NCI-H446 (cell line): Measurements from ENCODE around the gene ZFP90.
"Not testable (repeated sequence)": the region's sequence is repeated elsewhere in the genome, so short reads cannot be mapped to it uniquely, and the experiment has no call there.

Source experiments
- DNase-seq, 2 experiments: peaks; one replicate each; lab custom pipeline; 2025; lab: John Stamatoyannopoulos, UW

ZFP90 gene

DNA sequence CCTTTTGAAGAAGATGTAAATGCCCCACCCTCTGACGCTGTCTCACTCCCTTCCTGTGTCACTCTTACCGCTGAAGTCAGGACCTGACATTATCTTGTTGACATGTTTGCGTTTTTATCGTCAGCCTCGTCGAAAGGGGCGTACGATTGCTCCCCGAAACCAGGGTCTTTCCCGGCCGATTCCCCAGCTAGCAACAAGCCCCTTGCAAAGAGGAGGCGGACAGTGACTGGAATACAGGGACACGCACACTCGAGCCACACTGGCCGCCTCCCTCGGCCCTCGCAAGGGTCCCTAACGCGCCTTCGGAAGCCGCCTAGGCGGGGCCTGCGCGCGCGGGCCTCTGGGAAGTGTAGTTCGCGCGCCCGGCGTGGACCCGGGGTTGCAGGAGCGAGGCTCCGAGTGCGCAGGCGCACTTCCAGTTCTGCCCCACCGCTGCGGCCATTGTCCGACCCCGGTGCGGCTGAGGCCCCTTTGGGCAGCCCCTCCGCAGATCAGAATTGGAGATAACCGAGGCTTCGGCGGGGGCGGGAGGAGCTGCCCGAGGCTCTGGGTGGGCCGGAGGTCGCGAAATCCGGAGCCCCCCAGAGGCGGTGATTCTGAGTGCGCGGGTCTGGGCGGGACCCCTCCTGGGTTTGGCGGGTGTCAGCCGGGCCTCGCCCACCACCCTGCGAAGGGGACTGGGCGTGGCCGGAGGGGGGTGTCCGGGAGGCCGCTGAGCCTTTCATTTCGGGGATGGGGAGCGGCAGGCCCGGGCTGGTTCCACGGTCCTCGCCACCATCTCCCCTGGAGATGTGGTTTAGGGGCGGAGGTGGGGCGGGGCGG is at the start of gene ZFP90:
ZFP90 (plus strand) TSS at position 412 of the 822 bp plus-strand sequence. CDS start 502 bp downstream, outside the sequence.
- peak; percentile 32 to 88 for DNase-seq

DNA sequence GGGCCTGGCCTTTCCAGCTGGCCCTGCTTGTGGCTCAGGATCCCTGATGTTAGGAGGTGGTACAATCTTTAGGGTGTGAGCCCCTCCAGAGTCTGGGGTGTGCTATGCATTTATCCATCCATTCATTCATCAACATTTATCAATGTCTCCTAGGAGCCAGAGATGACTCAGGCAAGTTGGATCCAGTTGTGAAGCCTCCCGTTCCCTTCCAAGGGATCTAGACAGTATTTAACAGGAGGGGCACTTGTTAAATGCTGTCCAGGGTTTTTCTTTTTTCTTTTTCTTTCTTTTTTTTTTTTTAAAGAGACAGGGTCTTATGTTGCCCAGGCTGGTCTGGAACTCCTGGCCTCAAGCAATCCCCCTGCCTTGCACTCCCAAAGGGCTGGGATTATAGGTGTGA is 48.7 kb upstream of the ZFP90 start:
- DNase-seq, result no peak

DNA sequence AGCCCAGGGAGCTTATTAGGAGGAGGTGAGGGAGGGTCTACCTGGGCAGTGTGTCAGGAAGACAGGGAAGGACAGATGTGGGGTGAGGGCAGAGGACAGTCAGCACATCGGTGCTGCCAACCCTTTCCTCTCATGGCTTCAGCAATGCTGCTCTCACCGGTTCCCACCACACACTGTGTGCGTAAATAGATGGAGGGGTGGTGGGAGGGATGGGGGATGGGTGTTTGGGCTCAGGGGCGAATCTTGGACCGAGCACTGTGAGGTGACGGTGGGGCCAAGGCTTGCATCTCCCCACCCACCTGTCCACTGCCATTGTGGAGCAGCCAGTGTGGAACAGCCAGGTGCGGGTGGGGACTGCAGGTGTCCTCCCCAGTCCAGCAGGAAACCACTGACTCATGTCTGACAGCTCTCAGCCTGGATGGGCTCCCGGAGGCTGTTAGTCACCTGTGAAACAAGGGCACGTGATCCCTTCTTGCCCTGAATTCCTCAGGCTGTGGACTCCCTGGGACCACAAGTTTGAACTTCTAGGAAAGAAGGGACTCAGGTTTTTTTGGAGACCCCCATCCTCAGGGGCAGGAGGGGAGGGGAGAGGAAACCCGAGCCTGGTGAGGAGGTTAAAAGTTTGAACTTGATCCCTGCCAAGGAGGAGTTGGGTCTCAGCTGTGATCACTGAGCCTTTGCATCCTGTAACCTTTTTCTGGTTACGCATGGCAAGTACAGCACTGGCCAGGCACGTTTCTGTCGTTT is 48.1 kb upstream of the ZFP90 start:
- DNase-seq, result no peak

DNA sequence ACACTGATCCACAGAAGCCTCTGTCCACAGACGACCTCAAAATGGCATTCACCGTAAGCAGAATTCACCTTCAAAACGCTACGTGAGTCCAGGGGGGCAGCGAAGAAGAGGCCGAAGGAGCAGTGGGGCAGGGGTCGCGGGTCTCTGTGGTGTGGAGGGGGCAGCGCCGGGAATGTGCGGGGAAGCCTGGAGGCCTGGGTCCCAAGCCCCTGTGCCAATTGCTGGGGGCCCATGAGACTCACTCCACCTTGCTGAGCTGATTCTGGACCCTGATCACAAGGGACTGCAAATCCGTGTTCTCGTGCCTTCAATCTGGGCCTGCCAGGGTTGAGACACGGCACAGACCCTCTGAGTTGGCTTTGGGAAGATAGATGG is 47.5 kb upstream of the ZFP90 start:
- no peak for DNase-seq

DNA sequence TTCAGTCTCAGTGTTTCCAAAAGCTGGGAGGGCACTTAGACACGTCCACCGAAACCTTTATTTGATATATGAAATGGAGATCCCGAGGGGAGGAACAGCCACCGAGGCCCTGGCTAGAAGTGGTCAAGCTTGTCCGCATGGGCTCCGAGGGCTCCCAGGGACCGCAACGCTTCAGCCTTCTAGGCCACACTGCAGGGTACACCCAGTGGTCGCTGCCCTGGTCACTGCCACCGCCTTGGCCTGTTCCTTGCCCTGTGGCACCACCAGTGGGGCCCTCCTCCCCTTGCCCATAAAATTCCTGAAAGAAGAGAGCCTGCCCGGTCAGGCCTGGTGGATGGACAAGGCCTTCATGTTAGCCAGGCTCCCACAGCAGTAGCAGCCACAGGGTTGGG is 46.9 kb upstream of the ZFP90 start:
- DNase-seq, result no peak

DNA sequence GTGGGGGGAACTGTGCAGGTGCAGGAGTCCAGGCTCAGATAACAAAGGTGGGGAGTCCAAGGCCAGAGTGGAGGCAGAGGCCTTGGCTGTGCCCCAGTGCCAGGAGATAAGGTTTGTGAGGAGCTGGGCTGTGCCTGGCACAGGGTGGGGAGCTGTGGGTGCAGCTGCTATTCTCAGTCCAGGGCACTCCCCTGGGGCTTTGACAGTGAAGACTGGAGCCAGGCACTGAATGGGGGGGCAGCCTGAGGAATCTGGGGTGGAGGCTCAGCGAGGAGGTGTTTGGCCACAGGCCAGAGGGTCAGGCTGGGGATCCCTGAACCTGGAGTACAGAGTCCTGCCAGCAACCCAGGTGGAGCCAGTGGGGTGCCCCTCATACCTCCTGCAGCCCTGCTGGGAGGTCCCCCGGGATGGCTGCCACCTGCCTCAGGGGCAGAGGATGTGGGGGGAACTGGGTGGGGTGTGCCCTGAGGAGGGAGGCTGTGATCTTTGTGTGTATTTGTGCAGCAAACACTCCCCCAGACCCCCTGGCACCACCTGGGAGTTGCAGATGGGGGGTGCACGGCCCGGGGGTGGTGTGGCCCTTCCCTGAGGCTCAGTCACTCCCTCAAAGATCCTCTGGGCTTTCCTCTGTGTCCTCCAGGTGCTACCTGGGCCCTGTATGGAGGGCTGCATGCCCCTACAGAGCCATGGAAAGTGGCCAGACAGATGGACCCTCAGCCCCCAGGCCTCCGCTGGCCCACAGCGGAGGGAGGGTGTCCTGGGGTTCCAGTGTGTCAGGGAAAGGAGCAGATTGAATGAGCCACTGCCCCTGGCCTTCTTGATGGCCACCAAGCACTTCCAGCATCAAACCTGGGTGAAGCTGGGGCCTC is 46.3 kb upstream of the ZFP90 start:
- DNase-seq, result no peak

DNA sequence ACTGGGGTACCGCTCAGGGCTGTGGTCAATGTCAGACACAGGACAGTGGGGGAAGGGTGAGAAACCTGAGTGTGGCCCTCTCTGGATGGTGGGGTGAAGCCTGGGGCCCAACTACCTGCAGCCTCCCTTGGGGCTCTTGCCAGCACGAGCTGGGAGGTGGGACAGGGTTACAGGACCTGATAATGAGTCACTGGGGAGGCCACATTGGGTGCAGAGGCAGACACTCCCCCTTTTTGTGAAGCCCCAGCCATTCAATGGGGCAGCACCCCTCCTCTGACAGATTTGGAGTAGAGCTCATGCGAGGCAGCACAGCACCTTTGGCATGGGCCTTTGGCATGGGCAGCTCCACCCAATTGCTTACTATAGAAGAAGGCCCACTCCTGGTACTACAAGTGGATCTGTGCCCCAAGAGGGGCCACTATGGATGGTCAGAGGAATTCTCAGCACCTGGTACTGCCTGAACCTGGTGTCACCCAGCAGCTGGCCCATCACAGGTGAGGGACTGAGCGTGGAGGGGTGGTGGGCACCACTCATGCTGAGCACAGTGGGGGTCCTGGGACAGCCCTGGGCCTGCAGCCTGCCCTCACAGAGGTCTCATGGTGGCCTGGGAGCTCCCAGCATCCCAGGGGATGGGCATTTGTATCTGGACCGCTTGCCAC is 45.5 kb upstream of the ZFP90 start:
- DNase-seq, result no peak

DNA sequence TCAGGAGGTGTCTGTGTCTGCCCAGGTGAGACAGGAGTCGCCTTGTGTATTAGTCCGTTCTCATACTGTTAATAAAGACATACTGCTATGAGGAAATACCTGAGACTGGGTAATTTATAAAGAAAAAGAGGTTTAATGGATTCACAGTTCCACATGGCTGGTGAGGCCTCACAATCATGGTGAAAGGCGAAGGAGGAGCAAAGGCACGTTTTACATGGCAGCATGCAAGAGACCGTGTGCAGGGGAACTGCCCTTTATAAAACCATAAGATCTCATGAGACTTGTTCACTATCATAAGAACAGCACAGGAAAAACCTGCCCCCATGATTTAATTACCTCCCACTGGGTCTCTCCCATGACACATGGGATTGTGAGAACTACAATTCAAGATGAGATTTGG is 44.8 kb upstream of the ZFP90 start:
- DNase-seq, result not testable (repeated sequence)

DNA sequence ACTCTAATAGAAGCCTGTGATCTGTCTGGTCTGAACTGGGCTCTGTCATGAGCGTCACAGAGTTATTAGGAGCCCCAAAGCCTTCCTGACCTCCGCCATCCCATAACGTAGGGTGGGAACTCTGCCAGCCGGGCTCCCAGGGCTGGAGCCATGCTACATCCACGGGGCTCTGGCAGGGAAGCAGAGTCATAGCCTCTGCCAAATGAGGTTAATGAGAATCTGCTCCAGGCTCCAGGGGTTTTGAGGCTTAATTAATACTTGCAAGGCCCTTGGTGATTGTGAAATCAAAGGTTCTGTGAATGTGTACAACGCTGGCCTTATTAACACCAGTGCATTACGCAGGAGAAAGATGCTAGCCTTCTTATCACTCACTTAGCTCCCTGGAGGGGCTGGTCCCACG is 42.4 kb upstream of the ZFP90 start:
- peak in 1 of 2 experiments; percentile 9 for DNase-seq

DNA sequence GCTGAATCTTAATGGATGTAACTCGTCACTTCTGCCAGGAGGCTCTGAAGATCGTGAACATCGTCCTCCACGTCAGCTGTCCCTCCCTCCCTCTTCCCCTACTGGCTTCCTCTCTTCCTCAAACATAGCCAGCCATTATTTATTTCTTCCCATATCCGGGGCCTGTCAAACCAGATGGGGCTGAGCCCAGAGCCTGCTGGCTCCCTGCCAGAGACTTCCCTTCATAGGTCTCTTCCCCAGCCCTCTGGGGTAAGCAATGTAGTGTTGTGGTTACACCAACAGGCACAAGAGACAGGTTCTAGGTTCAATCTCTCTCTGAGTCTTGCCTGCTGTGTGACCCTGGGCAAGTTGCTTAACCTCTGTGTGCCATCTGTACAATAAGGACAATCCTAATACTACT is 40.1 kb upstream of the ZFP90 start:
- DNase-seq, result peak in 1 of 2 experiments; percentile 10

DNA sequence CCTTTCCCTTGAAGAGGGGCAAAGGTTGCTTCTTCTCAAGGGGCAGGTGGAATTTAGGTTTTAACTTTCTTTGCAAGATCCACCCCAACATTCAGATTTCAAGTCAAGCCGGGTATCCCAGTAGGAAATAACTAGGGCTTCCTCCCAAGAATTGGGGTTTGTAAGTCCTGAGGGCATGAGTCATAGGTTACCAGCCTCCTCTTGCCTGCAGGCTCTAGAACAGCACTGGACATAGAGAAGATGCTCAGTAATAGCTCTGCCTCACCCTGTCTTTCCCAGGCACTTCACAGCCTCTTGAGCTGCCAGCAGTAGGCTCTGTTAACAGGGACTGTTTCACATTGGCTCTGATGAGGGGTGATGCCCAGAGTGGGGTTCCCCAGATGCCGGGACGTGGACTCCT is 35.8 kb upstream of the ZFP90 start:
- DNase-seq, result no peak

DNA sequence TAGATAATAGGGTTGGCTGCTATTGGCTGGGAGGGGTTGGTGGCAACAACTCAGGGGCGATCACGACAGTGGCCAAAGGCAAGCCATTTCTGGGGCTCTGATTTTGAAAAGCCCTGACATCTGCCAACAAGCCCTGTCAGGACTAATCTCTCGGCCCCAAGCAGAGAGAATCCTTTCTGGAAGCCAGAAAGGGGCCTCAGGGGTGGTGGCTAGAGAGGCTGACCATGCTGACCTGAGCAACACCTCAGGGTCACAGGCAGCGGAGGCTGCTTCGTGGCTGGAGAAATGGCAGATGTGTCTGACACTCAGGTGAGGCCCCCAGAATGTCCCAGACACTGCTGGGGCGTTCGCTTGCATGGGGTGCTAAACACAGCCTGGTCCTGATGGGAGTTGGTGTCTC is 35.0 kb upstream of the ZFP90 start:
- DNase-seq, result no peak

DNA sequence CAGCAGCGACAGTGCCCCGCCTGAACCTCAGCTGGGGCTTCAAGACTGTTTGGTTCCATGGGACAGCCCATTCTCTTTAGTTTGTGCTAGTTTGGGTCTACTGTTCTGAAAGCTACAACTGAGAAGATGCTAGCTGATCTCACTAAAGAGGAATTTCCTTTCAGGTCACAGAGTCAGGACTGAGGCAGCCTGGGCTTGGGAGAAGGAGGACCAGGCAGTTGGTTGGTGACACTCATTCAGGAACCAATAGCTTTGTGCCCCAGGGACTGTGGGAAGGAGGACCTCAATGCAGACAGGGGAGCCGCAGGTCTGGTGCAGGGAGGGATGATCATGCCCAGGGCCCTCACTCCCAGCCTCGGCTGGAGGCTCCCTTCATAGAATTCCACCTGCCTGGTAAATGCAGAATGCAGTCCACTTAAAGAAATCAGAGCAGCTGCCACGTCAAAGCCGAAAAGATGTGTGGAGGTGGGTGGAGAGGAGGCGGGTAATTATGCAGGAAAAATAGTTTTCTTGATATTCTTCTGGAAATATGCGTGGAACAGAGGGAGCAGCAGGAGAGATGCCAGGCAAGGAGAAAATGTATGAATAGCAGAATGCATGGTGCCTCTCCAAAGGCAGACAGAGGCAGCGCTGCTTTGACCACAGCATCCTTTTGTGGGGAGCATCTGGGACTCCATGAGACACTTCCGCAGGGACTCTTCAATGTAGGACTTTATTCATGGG is 32.6 kb upstream of the ZFP90 start:
- DNase-seq, result no peak

DNA sequence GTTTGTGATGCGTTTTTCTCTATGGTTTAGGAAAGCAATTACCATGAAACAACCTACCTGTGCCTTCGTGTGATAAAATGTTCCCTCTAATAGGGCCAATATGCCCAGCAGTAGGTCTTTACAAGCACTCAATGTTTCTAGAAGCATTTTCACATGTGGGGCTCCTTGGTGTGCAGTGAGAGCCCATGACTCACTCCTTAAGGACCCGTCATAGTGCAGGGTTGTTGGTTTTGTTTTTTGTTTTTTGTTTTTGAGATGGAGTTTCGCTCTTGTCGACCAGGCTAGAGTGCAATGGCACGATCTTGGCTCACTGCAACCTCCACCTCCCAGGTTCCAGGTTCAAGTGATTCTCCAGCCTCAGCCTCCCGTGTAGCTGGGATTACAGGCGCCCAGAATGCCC is 31.1 kb upstream of the ZFP90 start:
- DNase-seq, result no peak

DNA sequence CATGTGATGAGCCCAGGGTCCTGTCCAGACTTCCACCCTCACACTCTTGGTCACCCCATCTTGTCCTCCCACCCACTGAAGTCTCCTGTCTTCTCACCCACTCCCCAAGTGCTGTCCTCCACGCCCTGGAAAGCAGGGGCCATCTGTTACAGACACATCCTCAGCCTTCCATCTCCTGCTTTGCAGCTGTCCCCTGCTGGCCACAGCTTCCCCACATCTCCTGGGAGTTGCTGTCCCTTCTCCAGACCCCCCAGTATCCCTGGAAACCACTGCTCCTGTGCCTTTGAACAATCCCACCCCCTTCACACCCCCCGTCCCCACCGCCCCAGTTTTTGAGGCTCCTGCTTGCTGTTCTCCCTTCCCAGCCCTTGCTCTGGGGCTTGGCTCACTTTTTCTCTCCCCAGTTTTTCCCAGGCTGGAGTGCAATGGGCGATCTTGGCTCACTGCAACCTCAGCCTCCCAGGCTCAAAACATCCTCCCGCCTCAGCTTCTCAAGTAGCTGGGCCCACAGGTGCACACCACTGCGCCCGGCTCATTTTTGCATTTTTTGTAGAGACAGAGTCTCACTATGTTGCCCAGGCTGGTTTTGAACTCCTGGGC is 30.4 kb upstream of the ZFP90 start:
- DNase-seq, result no peak

DNA sequence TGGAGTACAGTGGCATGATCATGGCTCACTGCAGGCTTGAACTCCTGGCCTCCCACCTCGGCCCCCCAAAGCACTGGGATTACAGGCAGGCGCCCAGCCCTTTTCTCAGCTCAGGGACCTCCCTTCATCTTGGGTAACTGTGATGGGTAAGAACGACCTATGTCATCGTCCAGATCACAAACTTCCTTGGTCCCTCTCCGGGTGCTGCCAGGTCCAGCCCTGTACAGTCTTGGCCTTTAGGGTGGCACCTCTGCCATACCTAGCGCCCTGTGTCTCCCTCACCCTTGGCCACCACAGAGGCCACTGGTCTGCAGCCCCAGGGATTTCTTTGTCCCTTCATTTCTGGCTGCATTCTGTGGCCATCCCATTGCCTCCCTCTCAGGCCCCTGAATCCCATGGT is 29.7 kb upstream of the ZFP90 start:
- DNase-seq, result no peak

DNA sequence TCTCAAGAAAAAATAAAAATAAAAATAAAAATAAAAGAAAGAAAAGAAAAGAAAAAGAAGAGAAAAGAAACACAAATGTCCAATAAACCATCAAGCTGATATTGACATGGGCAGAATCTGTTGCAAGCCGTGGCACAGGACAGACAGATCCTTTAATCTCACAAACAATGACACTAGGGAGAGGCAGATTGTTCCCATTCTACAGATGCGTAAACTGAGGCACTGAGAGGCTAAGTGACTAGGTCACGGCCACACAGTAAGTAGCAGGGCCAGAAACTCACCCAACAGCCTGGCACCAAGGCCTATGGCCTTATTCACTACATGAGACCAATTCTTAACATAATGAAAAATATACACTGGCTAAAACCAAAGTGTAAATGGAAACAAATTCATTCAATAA is 28.3 kb upstream of the ZFP90 start:
- DNase-seq, result no peak

DNA sequence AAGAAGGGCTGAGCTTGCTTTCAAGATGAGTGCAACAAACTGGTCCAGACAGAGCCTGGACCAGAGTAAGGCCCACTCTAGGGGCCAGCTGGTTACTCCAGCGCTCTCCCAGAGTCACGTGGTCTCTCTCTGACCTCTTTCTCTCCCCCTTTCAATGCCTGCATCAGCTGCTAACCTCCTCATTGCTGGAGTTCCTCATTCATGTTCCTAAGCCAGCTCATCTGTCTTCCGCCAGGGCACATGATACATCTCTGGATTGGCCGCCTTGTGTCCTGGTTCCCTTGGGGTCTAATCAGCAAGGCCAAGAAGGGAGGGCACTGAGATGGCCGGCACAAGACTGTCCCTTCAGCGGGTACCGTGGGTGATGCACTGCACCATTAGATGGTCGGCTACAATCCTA is 26.9 kb upstream of the ZFP90 start:
- DNase-seq, result no peak

DNA sequence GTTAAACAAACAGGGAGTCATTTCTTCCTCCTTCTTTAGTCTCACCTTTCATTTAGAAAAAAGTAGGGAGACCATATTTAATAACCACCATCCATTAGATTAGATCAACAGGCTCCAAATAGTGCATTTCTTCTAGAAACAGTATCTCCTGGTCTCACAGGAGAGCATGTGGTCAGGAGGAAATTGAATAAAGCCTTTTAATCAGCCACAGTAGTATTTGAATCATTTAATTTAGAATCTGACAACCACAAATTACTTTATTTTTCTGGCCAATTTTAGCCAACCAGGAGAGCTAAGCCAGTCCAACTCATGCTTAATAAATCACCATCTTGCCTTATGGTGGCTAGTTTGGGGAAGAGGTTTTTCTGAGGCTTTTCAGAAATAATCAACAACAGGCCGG is 26.3 kb upstream of the ZFP90 start:
- DNase-seq, result no peak

DNA sequence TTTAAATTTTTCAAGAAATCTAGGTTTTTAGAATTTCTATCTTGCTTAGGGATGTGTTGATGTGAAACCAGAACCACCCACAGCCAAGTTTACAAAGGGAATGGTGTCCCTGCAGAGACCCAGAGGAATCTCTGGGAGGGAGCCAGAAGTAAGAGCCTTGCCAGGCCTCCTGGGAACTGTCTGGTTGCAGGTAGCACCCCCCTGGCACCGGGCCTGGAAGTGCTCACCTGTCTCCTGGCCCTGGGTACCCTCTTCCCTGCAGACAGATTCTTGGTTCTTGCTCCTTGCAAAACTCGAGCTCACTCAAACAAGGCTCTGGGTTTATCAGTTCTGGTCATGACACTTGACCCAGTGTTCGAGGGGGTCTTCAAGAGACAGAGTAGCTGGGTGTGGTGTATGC is 24.6 kb upstream of the ZFP90 start:
- no peak for DNase-seq

DNA sequence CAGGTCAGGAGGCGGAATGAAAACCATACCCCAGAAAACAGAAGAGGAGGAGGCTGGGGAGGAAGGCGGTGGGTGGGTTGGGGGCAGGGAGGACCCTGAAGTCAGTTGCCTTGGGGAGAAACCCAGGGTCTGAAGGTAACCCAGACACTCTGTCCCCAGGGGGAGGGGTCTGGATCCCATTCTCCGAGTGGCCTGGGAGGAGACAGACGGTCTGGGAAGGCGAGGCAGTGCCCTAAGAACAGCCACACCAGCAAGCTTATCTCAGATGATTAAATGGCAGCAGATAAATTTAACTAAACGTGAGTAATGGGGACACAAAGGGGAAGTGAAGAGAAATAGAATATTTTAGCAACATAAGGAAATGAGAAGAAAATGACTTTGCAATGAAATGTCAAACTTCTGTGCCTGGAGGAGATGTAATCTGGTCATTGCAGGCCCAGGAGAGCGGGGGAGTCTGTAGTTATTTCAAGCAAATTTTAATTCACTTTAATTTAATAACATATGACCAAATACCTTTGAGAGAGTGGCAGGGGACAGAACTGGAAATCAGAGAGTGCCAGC is 21.4 kb upstream of the ZFP90 start:
- no peak for DNase-seq
